ENCODE measurements around the gene HNRNPA0.

Gene HNRNPA0

DNA sequence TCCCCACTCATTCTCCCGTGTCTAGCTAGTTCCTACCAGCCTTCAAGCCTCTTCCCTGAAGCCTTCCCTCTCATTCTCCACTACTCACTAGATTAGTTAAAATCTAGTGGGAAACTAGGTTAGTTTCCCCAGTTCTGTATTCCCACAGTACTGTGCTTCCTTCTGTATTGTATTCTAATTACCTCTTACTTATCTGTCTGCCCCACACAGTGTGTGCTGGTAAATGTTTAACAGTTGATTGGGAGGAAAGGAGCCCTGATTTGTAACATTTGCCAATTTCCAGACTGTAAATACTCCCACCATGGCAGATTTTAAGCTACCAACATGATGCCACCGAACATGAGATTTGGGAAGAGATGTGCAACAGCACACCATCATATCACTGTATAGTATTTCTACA, 26.5 kb downstream of the HNRNPA0 start:
- no peak for DNase-seq (ENCODE audit: low spot score)

DNA sequence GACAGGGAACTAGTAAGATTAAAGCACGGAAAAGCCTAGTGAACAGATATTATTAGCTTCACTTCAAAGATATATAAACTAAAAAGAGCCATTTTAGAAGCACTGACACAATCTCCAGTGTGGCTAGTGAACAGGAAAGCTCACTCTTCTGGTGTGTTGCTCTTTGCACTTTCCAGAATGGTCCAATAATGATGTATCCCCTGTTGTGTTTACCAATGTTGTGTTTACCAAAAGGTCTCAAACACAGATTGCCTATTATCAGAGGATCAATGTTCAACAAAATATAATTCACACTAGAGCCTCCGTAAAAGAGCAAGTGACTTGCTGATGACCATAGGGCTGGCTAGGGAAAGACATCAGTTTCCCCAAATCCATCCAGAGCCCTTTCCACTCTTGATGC, 29.9 kb downstream of the HNRNPA0 start:
- DNase-seq (ENCODE audit: low spot score): no peak

- DNase-seq (ENCODE audit: low spot score): no peak
Observed at GRCh38 chr5:137718611-137719010, 35.6 kb downstream of the HNRNPA0 start.

DNA sequence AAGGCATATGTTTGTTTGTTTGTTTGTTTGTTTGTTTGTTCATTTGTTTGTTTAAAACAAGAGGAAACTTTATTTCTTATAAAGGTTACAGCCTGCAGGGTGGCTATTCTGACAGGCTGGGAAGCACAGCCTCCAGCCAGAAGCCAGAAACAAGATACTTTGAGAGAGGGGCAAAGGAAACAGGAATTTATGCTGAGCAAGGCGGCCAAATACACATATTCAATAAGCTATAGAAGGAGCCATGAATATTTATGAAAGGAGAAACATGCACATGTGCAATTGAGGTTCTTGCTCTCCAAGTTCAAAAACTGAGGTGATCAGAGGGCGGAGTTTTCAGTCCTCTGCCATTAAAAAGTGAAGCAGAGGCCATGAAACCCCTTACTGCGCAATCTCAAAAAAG, 37.8 kb downstream of the HNRNPA0 start:
- DNase-seq (ENCODE audit: low spot score): no peak

DNA sequence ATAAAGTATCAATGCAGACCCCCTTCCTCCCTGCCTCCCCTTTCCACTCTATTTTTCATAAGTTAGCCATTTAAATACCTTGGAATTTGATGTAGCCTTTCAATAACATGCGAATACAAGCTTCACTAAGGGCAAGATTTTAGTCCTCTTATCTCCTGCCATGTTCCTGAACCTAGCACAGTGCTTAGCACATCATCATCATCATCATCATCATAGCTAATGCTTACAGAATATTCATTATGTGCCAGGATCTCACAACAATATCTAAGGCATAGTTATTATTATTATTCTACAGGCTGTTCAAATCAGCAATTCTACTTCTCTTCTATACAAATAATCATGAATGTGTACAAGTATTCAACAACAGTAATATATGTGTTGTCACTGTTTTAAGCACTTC, 38.7 kb downstream of the HNRNPA0 start:
- no peak for DNase-seq (ENCODE audit: low spot score)

- no peak for DNase-seq (ENCODE audit: low spot score)
Observed at GRCh38 chr5:137714946-137715345, 39.2 kb downstream of the HNRNPA0 start.

- no peak for DNase-seq (ENCODE audit: low spot score)
Observed at GRCh38 chr5:137714494-137714893, 39.7 kb downstream of the HNRNPA0 start.

- no peak for DNase-seq (ENCODE audit: low spot score)
Observed at GRCh38 chr5:137712139-137712667, 42.0 kb downstream of the HNRNPA0 start.

DNA sequence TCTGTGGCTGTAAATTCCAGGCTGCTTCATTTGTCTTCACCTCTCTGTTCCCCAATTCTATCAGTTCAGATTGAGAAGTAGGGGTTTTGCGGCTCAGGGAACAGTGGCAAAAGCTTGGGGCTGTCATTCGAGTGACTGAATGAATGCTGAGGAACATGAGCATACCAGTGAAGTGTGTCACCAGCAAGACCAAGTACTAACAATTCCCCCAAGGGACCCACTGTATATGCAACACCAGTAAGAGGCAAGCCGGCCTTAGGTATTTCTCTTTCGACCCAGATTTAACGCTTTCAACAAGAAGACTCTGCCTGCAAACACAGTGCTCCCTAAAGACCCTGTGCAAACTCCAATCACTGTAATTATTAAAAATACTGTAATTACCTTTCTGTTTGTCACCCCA, 44.1 kb downstream of the HNRNPA0 start:
- no peak for DNase-seq (ENCODE audit: low spot score)

GRCh38 chr5:137708796-137709559, 45.2 kb downstream of the HNRNPA0 start:
- DNase-seq (ENCODE audit: low spot score): no peak

DNA sequence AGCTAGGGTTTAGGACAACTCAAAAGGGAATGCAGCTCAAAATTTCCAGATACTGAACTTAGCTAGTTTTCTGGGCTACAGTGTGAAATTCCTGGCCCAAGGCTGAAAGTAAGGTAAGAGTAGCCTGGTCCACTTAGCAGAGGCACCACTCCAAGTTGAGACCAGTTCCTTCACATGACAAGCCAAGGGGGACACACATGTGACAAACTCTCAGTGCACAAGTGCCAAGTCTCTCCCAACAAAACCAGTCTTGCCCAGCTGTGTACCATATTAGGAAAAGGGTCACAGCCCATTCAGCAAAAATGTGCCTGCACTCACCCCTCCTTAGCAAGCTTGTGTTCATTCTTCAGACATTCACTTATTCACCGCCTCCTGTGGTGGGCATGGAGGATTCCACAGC, 46.1 kb downstream of the HNRNPA0 start:
- no peak for DNase-seq (ENCODE audit: low spot score)

DNA sequence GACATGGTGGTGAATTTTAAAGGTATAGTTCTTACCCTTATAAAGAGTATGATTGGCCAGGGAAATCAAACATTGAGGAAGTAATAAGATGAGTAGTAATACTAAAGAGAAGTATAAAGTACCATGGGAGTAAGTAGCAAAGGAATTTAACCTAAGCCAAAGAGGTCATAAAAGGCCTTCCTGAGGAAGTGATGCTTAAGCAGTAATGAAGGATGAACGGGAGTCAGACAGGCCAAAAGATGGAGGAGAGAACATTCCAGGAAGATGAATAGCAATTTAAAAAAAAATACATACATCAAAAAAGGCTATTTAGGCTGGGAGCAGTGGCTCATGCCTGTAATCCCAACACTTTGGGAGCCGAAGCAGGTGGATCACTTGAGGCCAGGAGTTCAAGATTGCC, 47.3 kb downstream of the HNRNPA0 start:
- no peak for DNase-seq (ENCODE audit: low spot score)

GRCh38 chr5:137705106-137705505, 49.1 kb downstream of the HNRNPA0 start:
- no peak for DNase-seq (ENCODE audit: low spot score)

- DNase-seq (ENCODE audit: low spot score): no peak
Observed at GRCh38 chr5:137703565-137703964, 50.6 kb downstream of the HNRNPA0 start.

DNA sequence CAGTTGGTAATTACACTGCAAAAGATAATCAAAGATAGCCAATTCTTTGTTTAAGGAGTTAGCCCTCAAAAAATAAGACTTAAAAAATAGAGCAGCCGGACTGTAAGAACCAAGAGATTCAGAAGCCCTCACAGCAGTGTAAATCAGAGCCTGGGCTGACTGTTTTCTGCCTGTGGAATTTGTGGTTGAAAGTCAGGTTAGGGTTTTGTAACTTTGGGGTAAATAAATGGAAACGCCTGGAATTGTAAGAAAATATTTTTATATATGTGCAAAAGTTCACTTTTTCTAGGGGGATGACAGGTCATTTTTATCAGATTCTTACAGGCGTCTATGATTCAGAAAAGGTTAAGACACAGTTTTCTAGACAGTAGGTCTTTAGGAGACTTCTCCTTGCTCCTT, 53.9 kb downstream of the HNRNPA0 start:
- no peak for DNase-seq (ENCODE audit: low spot score)

DNA sequence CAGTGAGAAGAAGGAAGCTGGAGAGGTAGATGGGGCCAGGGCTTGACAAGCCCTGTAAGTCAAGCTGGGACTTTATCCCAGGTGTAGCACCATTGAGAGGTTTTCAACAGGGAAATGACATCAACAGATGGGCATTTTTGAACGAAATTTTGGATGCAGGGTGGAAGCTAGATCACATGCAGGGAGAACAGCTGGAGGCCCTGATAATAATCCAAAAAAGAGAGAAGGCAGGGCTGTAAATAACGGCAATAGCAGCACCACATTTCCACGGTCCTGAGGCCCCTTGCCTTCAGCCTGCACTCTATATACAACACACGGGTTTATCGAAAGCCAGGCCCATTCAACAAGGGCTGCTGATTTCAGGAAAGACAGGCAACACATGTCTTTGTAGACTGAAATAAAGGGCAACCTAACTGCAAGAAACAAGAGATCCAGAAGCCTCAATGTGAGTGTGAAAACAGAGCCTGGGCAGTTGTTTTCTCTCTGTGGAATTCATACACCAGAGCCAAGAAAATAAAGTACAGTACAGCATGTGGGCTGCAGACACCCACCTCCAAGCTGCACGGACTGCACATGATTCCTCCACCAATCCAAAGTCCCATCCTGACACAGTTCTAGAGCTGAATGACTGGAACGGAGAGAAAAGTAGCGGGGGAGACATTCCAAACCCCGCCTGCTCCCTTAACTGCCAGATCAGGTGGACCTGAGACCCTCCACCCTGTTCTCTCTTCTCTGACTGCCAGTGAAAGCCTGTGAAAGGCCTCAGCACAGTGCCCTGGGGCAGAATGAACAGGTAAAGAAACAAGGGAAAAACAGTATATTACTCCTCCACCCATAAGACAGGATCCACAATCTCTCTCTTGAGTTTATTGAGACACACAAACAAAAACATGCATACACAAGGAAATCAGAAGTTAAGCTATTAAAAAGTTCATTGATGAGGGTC, 54.6 kb downstream of the HNRNPA0 start:
- no peak for DNase-seq (ENCODE audit: low spot score)

DNA sequence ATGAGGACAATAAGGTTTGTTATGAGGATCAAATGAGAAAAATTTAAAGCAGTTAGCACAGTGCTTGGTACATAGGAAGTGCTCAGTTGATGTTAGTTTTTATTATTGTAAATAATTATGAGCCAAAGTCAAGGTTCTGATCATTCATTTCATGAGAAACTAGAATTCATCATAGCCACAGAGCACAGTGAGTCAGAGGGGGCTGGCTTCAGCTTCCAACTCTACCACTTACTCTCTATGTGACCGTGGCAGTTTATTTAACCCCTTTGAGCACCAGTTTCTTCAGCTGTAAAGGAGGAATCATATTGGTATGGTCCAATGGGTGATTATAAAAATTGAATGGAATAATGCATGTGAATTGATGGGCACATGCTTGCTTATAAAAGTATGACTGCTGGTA, 57.7 kb downstream of the HNRNPA0 start:
- DNase-seq (ENCODE audit: low spot score): no peak

GRCh38 chr5:137695651-137696428, 58.3 kb downstream of the HNRNPA0 start:
- peak; percentile 11 for DNase-seq (ENCODE audit: low spot score)

Measured in globus pallidus (tissue), 1 donor.